Kidney (tissue), 14 donors: Measurements from ENCODE around the gene TYW5. TPM values are rescaled to one million over a fixed set of nuclear protein-coding genes. Genes with fewer than 3 reads are reported as not detected.

Experiments used
- DNase-seq, 5 donors: peaks; one replicate each; pipeline ENCODE4 v3.0.0-alpha.2; 2013 to 2020
- FAIRE-seq: peaks from 2 replicates; lab custom pipeline; 2012; peaks lifted over from hg19 to GRCh38; lab: Jason Lieb, UNC
- H3K27ac ChIP-seq, 2 donors: one replicate each; pipeline ENCODE4 v1.7.0; 2013; ENCODE audit warnings: low read depth in 2 of 2, low read length in 2 of 2, inconsistent platforms in 1 of 2
- H3K27me3 ChIP-seq: one replicate; pipeline ENCODE4 v1.7.1; 2013; ENCODE audit warnings: low read length, inconsistent platforms; ENCODE audit not compliant: control insufficient read depth, insufficient read depth
- H3K36me3 ChIP-seq, 3 donors: one replicate each; pipeline versions ENCODE4 v1.7.0 to v1.7.1; 2013; ENCODE audit warnings: low read length in 3 of 3, control low read depth in 1 of 3, inconsistent platforms in 1 of 3; ENCODE audit not compliant: insufficient read depth in 3 of 3, control insufficient read depth in 2 of 3
- H3K4me1 ChIP-seq, 3 donors: one replicate each; pipeline versions ENCODE4 v1.7.0 to v1.7.1; 2013; ENCODE audit warnings: low read length in 3 of 3, inconsistent platforms in 1 of 3, low read depth in 1 of 3; ENCODE audit not compliant: control insufficient read depth in 2 of 3, insufficient read depth in 2 of 3
- H3K4me3 ChIP-seq, 3 donors: one replicate each; pipeline versions ENCODE4 v1.7.0 to v1.8.1; 2013; ENCODE audit warnings: low read length in 3 of 3, control low read depth in 1 of 3, inconsistent platforms in 1 of 3
- H3K9ac ChIP-seq, 3 donors: one replicate each; pipeline versions ENCODE4 v1.7.0 to v1.7.1; 2013; ENCODE audit warnings: low read length in 3 of 3, control low read depth in 1 of 3, inconsistent platforms in 1 of 3
- H3K9me3 ChIP-seq, 3 donors: one replicate each; pipeline versions ENCODE4 v1.7.0 to v1.7.1; 2013; ENCODE audit warnings: low read length in 3 of 3, control low read depth in 1 of 3, inconsistent platforms in 1 of 3; ENCODE audit not compliant: control insufficient read depth in 2 of 3, insufficient read depth in 1 of 3
- intact Hi-C: fragments of 100-400 bp; cut with DNase I; formaldehyde crosslinking; loops from one replicate; pipeline ENCODE4 v1.11.1; 2022
- polyA plus RNA-seq: library from polyadenylated mRNA; stranded (reverse); fragments of 350-450 nt; fragmentation: Illumina TruSeq; extraction: RNeasy Lipid Tissue Mini Kit (QIAGEN cat#74804); gene quantifications from one replicate; pipeline ENCODE4 v1.2.3, GENCODE V29; 2014; ENCODE audit warnings: low read depth, low replicate concordance; ENCODE audit not compliant: insufficient read depth
- total RNA-seq: library from RNA; stranded (reverse); fragmentation: NEBNext Ultra II Directional; extraction: Animal tissue kit (Norgen Biotek cat#: 25700); gene quantifications from one replicate; pipeline ENCODE4 v1.2.1, GENCODE V29; 2021
- TF ChIP-seq, protein P1 (sequence below): IDR thresholded peaks from 3 replicates; pipeline ENCODE4 v1.5.1; 2012; ENCODE audit warnings: mild to moderate bottlenecking, moderate library complexity, borderline replicate concordance; ENCODE audit not compliant: insufficient read depth; ENCODE audit errors: extremely low read depth
- donor health status: control.
- donor health status: control.
- donor health status: control.
- donor health status: control.
- donor health status: control.
- donor health status: DM: yes; HTN: yes; CAD: no.
- donor health status: Normal renal cell carcinoma (clear cell type).

TYW5 gene
- total and polyA plus RNA-seq, 2 donors from 2014 or later, result 6.8 to 8.0 TPM

DNA sequence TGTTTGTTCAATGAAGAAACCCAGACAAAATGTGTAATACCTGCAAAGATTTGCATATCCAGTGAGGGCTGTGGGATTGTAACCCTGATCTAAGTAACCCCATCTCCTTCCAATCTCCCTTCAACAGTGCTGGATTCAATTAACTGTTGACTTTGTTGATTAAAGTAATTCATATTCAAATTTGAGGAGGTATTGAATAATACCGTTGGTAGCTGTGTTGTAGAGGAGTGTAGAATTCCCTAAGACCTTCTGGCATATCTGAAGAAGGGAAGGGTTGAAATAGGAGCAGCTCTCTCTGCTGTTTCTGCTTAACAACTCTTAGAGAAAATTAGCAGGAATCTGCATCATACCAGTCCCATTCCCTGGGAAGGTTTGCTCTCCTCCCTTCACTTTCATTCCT is 28.2 kb upstream of the TYW5 start:
- H3K27ac ChIP-seq, result no peak overlapping the region
- H3K9ac ChIP-seq, result no peak overlapping the region
- no peak for FAIRE-seq
- H3K4me3 ChIP-seq, result no peak overlapping the region
- intact Hi-C loops, result loop anchor here (10.0 kb wide), 2 partner anchors 321 to 491 kb away; partner anchors contain the start of gene SPATS2L
- H3K27me3 ChIP-seq, result no peaks in the 10 kb centered on the region
- no peaks in the 10 kb centered on the region for H3K36me3 ChIP-seq
- no peaks in the 10 kb centered on the region for H3K9me3 ChIP-seq
- TF ChIP-seq, protein P1, sequence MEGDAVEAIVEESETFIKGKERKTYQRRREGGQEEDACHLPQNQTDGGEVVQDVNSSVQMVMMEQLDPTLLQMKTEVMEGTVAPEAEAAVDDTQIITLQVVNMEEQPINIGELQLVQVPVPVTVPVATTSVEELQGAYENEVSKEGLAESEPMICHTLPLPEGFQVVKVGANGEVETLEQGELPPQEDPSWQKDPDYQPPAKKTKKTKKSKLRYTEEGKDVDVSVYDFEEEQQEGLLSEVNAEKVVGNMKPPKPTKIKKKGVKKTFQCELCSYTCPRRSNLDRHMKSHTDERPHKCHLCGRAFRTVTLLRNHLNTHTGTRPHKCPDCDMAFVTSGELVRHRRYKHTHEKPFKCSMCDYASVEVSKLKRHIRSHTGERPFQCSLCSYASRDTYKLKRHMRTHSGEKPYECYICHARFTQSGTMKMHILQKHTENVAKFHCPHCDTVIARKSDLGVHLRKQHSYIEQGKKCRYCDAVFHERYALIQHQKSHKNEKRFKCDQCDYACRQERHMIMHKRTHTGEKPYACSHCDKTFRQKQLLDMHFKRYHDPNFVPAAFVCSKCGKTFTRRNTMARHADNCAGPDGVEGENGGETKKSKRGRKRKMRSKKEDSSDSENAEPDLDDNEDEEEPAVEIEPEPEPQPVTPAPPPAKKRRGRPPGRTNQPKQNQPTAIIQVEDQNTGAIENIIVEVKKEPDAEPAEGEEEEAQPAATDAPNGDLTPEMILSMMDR, result no peak
- DNase-seq, result no peak
- H3K4me1 ChIP-seq, result peaks cover 0 to 4% (median 2%) of the 10 kb centered on the region in 3 donors

DNA sequence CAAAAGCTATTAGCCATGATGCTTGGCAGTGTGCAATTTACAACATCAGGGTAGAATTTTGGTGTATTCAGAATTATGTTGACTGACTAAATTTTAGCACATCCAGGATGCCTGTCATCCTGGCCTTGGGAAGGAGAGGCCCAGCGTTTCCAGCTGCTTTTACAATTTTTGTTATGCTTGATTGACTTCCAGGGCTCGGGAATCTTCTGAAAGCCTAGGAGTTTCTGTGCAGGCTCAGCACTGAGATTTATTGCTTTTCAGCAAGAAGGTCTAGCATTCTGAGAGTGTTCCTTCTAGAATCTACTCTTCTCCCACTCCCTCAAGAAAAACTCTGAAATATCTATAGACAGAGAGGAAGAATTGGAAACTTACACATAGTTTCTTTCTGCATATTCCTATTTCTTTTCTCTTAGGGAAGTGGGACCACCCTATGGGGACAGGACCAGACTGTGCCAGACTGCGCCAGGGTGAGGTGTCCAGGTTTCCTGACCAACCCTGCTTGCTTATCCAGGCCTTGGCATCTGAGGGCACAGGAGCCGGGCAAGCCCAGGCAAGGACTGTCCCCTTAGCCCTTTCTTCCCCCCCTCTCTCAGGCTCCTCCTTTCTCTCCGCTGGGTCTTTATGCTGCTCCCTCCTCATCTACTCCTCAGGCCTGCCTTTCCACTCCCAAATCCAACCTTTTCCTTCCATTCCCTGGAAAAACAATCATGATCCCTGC is 27.0 kb upstream of the TYW5 start:
- Histone ChIP-seq H3K9ac (no peak overlapping the region), H3K4me1 (peaks cover 0 to 11% (median 2%) of the 10 kb centered on the region in 3 donors), H3K4me3 (no peak overlapping the region), H3K36me3 (no peaks in the 10 kb centered on the region), H3K27ac (no peak overlapping the region), H3K27me3 (no peaks in the 10 kb centered on the region), H3K9me3 (no peaks in the 10 kb centered on the region)
- peak in 1 of 5 donors; percentile 43 for DNase-seq
- intact Hi-C loops, result loop anchor here (10.0 kb wide), 2 partner anchors 323 to 493 kb away; partner anchors contain the start of gene SPATS2L
- TF ChIP-seq, protein P1, result no peak
- FAIRE-seq, result no peak

DNA sequence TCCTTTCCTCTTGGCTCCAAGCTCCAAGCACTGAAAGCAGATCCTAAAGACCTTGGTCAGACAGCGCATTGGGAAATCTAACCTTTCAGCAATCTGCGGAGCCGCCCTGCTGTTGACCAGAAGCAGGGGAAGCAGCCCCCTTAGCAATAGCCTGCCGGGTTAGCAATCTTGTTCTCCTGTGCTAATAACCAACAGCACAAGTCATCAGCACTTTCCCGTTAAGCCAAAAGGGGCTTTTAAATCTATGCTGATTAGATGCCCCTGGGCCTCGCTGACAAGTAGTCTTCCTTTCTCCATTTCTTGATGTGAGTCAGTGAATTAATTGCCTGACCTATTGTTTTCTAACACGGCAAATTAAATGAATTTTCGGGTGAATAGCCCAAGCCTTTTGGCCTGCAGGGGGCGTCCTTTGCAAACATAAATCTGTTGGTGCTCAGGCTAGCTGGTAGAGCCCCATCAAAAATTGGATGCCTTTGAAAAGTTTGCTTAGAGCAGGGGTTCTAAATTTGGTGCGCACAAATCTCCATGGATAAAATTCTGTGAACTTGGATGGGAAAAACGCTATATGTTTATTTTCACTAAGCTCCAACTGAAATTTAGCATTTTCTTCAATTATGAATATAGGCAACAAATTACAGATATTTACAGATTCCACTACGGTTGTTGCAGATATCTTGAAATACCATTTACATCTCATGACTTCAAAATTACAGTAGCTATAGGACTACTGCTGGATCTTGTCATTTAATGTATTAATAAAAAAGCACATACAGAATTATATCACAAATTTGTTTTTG is 24.7 kb upstream of the TYW5 start:
- TF ChIP-seq, protein P1, result peak; percentile 91
- intact Hi-C loops, result loop anchor here (10.0 kb wide), 2 partner anchors 325 to 495 kb away; partner anchors contain the start of gene SPATS2L
- no peak overlapping the region for H3K9ac ChIP-seq
- FAIRE-seq (peak; percentile 51), DNase-seq (peak; percentile 84 to 92 (median 89))
- H3K36me3 ChIP-seq, result no peaks in the 10 kb centered on the region
- H3K4me3 ChIP-seq, result peak overlapping the region in 2 of 3 donors; percentile 40 to 47
- H3K4me1 ChIP-seq, result peaks cover 0 to 11% (median 2%) of the 10 kb centered on the region in 3 donors
- no peak overlapping the region for H3K27ac ChIP-seq
- H3K27me3 ChIP-seq, result no peaks in the 10 kb centered on the region
- no peaks in the 10 kb centered on the region for H3K9me3 ChIP-seq
